HG03175 (cell line): ENCODE results near the gene NEURL4.

ENCODE experiments used
- ATAC-seq: cut with Tn5 transposase; IDR thresholded peaks from one replicate; pipeline ENCODE4 v1.9.1; 2021; ENCODE audit warnings: mild to moderate bottlenecking, moderate library complexity; ENCODE audit not compliant: unreplicated experiment

NEURL4 gene

GRCh38 chr17:7281074-7281952 is 47.8 kb downstream of the NEURL4 start, which contains the start of gene SLC2A4:
Gene SLC2A4, plus strand, starts transcription at chr17:7281718. Its CDS starts 217 bp downstream, at chr17:7281935.
- ATAC-seq, result peak; percentile 59

GRCh38 chr17:7280519-7281073 is 48.5 kb downstream of the NEURL4 start:
- ATAC-seq, result peak; percentile 53

GRCh38 chr17:7279448-7279847 is 49.7 kb downstream of the NEURL4 start:
- ATAC-seq, result no peak

- no peak for ATAC-seq
These were observed 62.4 kb downstream of the NEURL4 start for GRCh38 chr17:7266784-7267183.
